ENCODE measurements around the gene INO80B.
"Not testable (repeated sequence)": the region's sequence is repeated elsewhere in the genome, so short reads cannot be mapped to it uniquely, and the experiment has no call there.

Gene INO80B

GRCh38 chr2:74482801-74483674, 28.2 kb downstream of the INO80B start, which contains the start of the genes CCDC142 and TTC31:
CCDC142 (minus strand) TSS chr2:74482998; CDS start chr2:74482837, 161 bp downstream.
TTC31 (plus strand) TSS chr2:74483081; CDS start chr2:74483096, 15 bp downstream.
- DNase-seq = peak; percentile 93 to 95

- not testable (repeated sequence) for DNase-seq
Measured at GRCh38 chr2:74483675-74484164, 28.8 kb downstream of the INO80B start.

GRCh38 chr2:74486141-74486540, 31.3 kb downstream of the INO80B start:
- DNase-seq = no peak

- DNase-seq = no peak
Measured at GRCh38 chr2:74488643-74489481, 34.0 kb downstream of the INO80B start.

GRCh38 chr2:74489906-74490305, 35.0 kb downstream of the INO80B start:
- no peak for DNase-seq

GRCh38 chr2:74491648-74492544, 37.0 kb downstream of the INO80B start:
- no peak for DNase-seq

- no peak for DNase-seq
Measured at GRCh38 chr2:74493546-74493945, 38.7 kb downstream of the INO80B start.

GRCh38 chr2:74495440-74495839, 40.6 kb downstream of the INO80B start:
- no peak for DNase-seq

GRCh38 chr2:74496997-74497776, 42.3 kb downstream of the INO80B start:
- DNase-seq = no peak

GRCh38 chr2:74497777-74498499, 43.1 kb downstream of the INO80B start:
- no peak for DNase-seq

- no peak for DNase-seq
Measured at GRCh38 chr2:74498500-74499266, 43.8 kb downstream of the INO80B start.

- DNase-seq = no peak
Measured at GRCh38 chr2:74499267-74499939, 44.5 kb downstream of the INO80B start, which contains the start of gene LBX2. LBX2 (minus strand) TSS chr2:74499603; CDS start chr2:74499537, 66 bp downstream.

GRCh38 chr2:74499940-74500577, 45.2 kb downstream of the INO80B start:
- DNase-seq = no peak

GRCh38 chr2:74500578-74500946, 45.7 kb downstream of the INO80B start:
- DNase-seq = no peak

GRCh38 chr2:74501335-74502071, 46.6 kb downstream of the INO80B start:
- DNase-seq = no peak

- no peak for DNase-seq
Measured at GRCh38 chr2:74502147-74502719, 47.3 kb downstream of the INO80B start.

GRCh38 chr2:74502720-74503505, 48.0 kb downstream of the INO80B start:
- peak in 1 of 2 donors; percentile 76 for DNase-seq
